Stimulated activated CD8-positive, alpha-beta memory T cell treated with anti-CD3 and anti-CD28 coated beads, Interleukin-4, amount 100 ng/mL, for 4 hours (primary cell): Measurements from ENCODE around the gene SHROOM3.

Experiments
- DNase-seq, 2 donors: peaks; one replicate each; pipeline ENCODE4 v3.0.0-alpha.2; 2020; ENCODE audit warnings: low read depth in 2 of 2, low spot score in 1 of 2

SHROOM3 gene

GRCh38 chr4:76568262-76568661, 133.2 kb downstream of the SHROOM3 start:
- DNase-seq = no peak

- DNase-seq = no peak
These were observed 134.2 kb downstream of the SHROOM3 start for GRCh38 chr4:76569225-76569624.

- DNase-seq = no peak
These were observed 134.7 kb downstream of the SHROOM3 start for GRCh38 chr4:76569706-76570105.

- DNase-seq = no peak
These were observed 135.3 kb downstream of the SHROOM3 start for GRCh38 chr4:76570141-76570973.

GRCh38 chr4:76571274-76571673, 136.2 kb downstream of the SHROOM3 start:
- DNase-seq = no peak

- no peak for DNase-seq
These were observed 137.2 kb downstream of the SHROOM3 start for GRCh38 chr4:76572224-76572623.

DNA sequence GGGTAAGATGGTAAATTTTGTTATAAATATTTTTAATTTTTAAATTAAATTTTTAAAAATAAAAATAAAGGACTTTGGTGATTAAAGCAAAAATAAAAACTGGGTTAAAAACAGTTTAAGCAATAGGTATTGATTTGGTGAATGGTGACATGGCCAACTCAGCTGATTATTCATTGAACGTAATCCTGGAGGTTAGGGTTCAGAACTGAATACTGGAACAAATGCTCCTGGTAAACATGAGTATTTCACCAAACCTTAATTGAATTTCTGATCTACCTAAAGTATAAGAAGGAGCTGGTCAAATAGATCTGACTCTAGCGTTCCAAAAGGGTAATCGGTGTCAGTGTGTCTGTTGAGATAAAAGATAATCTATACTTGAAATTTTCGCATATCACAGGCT, 141.8 kb downstream of the SHROOM3 start:
- no peak for DNase-seq

DNA sequence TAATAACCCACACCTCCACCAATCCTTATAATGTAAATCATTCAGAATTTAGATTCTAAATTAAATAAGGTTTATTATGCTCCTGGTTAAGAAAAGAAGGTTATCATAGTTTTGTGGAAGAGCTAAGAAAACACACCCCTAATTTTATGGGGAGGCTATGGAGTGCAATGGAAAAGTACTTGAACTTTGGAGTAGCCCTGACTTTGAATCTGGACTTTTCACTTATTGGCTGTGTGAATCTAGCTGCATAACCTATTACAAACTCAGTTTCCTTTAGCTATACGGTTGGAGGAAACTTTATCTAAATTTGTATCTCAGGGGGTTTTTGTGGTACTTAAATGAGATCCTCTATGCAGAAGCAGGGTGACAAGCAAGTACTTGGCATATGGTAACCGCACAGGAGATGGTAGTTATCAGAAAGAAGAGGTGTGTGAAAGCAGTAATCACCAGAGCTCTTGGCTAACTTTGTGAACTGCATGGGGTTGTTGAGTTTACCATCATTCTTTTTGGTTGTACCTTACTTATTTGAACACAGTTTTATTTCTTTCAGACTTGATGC, 143.1 kb downstream of the SHROOM3 start:
- no peak for DNase-seq

- DNase-seq = no peak
These were observed 144.8 kb downstream of the SHROOM3 start for GRCh38 chr4:76579596-76580375.

- DNase-seq = no peak
These were observed 146.3 kb downstream of the SHROOM3 start for GRCh38 chr4:76581077-76581962.

DNA sequence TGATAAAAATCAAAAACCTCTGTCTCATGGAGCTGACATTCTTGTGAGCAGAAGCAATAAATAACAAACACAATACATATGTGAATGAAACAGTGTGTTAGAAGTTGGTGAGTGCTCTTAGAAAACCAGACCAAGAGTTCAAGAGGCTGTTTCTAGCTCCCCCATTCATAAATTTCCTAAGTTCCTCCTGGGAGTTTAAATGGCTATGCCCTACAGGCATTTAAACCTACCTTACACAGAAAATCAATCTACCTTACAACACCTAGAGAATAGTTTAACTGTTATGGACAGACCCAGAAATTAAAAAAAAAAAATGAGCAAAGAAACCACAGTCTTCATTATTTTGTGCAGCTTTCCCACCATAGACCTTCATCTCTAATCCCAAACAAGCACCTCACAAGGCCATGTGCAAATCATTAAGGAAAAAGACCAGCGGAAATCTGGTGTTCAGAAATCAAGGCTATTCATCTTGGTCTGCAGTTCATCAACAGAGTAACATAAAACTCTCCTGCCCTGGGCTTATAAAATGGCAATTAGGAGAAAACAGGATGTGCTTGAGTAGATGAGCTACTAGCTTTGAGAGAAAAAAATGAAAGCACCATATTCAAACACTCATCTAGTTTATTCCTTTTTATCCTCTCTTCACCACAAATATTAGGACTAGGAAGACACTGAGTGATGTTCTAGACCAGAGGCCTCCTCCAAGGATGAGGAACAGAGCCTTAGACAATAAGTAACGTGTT, 147.2 kb downstream of the SHROOM3 start:
- DNase-seq = no peak

GRCh38 chr4:76582817-76583087, 147.7 kb downstream of the SHROOM3 start:
- DNase-seq = no peak

DNA sequence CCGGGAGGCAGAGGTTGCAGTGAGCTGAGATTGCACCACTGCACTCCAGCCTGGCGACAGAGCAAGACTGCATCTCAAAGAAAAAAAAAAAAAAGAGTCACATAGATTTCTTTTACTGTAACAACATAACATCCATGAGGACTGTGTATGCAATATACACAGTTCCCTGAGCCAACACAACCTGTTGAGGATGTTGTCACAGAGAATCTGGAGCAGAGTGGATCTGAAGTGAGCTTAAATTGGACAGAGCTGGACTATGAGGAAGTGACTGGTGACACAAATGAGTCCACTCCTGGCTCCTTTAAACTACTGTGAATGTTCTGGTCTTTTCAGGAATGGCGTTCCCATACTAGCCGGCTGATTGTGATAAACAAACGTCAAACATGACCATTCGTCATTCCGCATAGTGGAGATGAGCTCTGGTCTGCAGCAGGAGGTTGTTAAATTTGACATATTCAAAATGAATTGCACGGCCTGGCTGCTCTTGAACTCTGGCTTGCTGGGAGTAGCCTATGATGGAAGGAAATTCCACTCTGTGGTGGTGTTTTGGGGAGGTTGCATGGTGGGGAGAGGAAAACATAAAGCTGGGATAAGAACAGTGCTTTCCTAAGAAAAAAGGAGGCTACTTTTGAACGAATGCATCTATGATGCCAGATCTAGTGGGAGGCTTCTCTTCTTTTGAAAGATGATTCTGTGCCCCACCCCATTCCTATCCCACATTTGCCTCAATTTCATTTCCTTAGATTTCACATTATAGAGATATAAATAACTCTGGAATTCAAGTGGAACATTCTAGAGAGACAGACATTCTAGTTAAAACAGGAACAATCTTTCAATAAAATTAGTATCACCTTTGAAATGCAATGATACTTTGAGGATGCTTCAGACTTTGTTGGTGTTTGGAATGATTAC, 149.5 kb downstream of the SHROOM3 start:
- no peak for DNase-seq

- no peak for DNase-seq
These were observed 150.2 kb downstream of the SHROOM3 start for GRCh38 chr4:76585272-76585671.

DNA sequence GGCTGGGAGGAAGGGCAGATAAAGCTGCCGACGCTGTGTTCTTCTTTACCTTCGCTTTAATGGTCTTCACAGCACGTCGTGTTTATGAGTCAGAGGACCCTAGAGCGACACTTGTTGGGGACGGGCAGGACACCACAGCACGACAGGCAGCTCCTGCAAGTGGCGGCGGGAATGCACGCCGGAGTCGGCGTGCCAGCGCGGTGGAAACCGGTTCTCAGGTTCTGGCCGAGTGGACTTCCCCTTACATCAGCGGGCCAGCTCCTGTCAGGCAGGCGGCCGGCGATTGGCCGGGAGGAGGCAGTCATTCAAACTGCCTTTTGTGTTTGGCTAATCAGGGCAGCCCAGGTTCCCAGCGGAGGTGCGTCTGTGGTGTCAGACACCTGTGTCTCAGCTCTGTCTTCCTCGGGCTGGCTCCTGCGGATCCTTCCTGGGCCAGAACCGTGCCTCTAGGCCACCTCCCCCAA, 150.9 kb downstream of the SHROOM3 start:
- no peak for DNase-seq

GRCh38 chr4:76588274-76588673, 153.2 kb downstream of the SHROOM3 start:
- DNase-seq = no peak

GRCh38 chr4:76589402-76589801, 154.4 kb downstream of the SHROOM3 start:
- DNase-seq = no peak

DNA sequence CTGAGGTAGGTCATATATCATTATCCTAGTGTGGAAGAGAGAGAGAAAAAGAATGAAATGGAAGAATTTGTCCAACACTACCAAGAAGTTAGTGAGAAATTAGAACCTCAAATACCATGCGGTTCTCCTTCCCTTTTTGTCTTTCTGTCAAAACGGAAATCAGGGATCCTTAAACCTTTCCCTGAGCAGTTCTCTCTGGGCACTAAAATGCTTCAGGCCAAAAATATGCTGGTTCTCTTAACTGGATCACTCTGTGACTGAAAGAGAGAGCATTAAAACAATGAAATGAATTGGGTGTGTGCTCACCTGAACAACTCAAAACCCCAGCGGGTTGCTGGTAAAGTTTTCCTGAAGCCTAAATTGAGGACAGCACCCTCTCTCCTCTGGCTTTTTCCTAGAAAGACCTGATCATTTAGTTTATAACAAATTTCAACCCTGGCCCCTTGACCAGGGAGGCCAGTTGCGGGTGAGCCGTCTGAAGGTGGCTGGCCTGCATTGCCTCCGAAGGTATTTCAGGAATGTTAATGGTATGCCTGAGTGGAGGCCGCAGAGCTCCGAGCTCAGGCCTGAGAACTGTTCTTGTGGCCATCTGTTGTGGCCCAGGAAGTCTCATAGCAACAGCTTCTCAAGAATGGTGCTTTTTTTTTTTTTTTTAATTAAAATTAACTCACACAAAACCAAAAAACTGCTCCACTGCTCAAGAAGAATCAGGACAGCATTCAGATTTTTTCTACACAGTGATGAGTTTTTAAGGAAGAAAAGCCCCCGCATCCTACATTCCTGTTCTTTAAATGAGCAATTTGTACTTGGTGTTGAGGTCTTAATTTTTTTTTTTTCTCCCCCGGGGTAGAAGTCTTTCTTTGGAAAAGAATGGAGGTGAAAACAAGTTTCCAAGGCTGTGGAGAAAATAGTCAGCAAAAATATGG, 155.1 kb downstream of the SHROOM3 start:
- DNase-seq = no peak
